DMS153 treated with DMSO at 0.1 percent for 48 hours (cell line): ENCODE measurements around the gene DYNC1I1.

Source experiments
- DNase-seq: peaks from one replicate; lab custom pipeline; 2025; ENCODE audit not compliant: unreplicated experiment; lab: John Stamatoyannopoulos, UW

The DYNC1I1 gene

DNA sequence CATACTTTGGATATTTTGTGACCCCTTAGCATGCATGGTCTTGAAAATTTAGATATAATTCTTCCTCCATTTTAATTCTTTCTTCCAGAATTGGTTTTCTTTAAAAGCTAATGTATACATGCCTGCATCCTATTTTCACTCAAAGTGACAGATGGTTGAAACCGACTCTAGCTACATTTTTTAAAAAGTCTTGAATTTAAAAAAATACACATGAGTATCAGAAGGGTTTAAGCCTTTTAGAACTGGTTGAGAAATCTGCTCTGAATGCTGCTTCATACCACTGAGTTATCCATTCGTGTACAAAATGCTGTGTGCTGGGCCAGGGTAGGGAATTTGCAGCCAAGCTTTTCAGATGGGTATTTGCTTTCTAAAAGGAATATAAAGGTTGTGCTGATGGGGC lies 16.5 kb downstream of the DYNC1I1 start:
- no peak for DNase-seq

DNA sequence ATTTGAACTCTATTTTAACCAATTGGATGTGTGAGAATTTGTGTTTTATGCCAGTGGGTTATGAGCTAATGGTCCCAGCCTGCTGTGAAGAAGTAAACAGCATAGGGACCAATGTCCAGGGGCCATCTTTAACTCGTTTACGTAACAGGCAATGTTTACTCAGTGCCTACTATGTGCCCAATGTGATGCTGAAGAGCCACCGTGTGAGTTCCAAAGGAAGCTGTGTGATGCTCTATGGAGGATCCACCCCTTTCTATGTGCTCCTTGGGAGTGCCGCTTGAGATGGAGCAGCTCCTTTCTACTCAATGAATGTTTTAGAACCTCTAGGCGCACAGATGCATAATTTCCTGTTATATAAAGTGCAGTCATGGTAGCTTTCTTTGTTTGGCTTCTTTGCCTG lies 21.3 kb downstream of the DYNC1I1 start:
- DNase-seq, result no peak

DNA sequence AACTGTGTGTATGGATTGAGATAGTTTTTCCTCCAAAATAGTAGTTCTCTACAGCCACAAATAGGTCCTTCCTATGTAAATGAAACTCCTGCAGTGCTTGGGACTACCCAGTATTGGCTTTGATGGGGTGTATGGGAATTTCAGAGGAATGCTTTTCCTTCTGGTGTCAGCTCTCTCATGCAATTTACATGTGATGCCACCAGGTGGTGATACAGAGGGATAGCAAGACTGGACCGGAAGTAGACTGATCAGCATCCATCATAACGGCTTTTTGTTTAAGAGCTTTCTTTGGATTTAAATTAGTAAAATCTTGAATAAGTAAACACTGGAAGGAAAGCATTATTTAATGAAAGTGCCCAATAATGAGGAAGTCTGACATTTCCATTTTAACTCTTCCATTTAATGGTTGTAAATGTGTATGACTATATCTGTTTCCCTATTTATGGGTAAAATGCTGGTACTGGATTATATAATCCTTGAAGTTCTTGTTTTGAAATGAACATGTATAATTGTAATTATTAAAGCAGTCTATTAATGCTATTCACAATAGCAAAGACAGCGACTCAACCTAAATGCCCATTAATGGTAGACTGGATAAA lies 22.7 kb downstream of the DYNC1I1 start:
- peak; percentile 8 for DNase-seq

DNA sequence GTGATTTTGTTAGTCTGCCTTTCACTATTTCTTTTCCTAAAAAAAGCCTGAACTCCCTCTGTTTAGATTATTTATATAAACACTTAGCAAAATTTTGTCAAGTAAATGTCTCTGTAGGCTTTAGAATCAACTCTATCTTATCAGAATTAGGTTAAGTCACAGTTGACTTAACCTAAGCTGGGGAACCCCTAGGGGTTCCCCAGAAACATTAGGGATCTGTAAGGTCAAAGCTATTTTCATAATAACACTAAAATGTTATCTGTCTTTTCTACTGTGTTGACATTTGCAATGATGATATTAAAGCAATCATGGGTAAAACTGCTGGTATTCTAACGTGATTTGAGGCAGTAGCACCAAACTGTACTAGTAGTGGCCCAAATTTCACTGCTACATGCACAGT lies 24.3 kb downstream of the DYNC1I1 start:
- DNase-seq, result no peak

DNA sequence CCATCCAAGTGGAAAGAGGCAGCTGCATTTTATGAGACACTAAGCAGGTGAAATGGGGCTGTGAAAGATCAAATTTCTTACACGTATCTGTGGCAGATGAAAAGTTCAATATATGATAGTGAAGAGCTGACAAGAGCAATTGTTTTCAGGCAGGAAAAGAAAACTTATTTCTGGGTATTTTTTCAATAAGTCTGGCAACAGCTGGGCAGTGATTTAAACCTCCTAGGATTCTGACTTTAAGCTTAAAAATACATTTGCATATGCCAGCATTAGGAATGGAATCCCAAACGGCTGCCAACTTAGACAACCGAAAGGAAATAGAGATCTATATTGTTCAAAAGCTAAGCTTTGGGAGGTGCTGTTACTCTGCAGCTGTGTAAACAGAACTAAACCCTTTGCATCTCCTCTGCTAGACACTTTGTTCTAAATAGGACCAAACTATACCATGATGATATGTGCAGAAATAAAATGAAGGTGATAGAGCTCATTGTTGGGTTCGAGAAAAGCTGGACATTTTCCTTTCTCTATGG lies 26.1 kb downstream of the DYNC1I1 start:
- DNase-seq, result peak; percentile 84

DNA sequence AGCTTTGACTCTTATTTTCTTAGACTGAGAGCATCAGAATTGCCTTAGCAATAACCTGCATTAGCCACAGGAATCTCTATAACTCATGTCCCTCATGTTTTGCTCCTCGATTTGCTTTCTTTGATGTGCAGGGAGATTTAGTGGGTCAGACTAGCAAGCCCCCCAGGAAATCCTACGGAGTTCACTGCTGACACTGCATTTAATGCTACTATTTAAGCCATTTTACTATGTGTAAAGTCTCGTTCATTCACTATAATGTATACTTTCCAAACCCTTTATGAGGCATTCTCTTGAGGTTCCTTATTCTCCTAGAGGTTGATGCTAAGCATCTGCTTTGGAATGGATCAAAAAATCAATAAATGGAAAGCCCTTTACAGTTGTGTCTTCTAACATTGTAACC lies 28.4 kb downstream of the DYNC1I1 start:
- DNase-seq, result no peak

DNA sequence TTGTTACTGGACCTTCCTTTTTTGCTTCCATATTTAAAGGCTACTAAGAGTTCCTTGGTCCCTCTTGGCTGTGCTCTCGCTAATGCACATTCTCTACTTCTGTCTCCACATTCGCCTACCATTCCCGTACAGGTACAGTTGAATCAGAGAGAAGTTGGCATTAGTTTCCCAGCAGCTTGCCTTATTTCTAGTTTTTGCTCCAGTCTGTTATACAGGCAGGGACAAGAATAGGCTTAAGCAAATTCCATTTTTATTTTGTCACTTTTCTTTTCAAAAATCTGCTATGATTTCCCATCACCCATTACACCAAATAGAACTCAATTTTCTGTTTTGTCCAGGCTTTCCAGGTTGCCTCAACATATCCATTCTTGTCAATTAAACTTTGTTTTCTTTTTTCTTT lies 29.9 kb downstream of the DYNC1I1 start:
- DNase-seq, result no peak

DNA sequence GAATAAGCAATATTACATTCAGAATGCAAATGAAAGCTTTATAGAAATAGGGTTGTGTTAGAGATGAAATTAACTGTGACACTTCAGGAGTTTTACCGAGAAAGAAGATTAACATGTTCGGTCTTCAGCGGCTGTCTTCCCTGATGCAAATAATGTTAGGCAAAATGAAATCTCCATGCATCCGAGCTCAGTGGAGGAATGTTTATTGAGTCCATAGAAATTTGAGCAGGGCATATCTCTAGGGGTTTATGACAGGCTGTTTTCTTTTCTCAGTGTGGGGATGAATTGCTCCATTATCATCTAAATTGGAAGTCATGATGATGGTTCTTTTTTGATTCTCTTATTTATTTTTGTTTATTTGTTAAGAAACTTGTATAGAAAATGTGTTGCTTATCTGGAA lies 31.7 kb downstream of the DYNC1I1 start:
- no peak for DNase-seq

DNA sequence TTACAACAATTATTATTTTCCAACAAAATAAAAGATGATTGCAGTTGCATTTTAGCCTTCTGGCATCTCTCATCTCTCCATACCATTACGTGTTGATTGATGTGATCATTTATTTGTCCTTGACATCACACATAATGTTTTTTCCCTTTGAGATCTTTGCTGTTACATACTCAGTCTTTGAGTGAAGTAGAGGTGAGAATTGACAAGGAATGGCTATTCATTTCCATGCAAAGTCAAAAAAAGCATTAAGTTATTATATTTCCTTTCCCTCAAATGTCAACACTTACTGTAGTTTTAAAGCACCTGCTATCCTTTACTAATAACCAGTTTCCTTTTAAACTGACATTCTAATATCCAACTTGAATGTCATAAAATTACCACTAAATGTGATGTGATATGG lies 33.6 kb downstream of the DYNC1I1 start:
- no peak for DNase-seq

DNA sequence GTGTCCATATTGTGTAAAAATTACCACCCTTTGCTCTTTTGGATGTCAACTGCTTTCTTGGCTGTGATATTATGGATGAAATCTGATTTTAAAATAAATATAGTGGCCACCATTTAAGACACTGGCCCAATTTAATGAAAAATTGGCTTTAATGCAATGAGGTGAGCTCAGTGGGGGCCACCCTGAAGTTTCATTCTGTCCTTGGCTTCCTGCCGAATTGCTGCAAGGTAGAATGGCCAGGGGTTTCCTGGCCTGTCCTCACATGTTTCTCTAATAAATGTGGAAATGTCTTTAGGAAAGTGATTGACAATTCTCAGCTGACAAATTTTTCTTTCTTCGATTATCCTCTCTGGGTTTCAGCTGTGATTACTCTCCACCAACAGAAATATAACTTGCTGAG lies 36.0 kb downstream of the DYNC1I1 start:
- DNase-seq, result no peak

DNA sequence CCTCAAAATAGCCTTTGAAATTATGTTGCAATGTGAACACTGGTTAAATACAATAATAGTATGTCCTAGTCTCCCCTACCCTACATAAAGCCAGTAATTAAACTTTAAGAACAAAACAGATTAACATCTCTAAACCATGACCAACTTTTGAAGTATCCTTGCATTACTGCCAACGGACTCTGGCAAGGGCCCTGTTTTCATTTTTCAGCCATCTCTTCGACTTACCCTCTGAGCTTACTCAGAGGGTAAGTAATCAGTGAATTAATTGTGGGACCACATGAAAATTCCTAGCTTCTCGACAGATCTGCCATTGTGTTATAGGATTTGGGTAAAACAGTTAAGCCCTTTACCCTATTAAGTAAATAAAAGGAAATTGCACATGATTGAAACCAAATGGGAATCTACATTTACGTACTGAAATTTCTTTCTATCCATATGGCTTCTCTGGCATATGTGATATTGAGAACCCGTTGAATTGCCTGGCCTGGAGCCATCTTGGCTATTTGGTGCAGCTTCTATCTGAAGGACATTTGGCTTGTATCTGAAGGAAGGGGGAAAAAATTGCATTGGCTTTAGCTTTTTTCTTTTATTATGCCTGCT lies 39.6 kb downstream of the DYNC1I1 start:
- no peak for DNase-seq

DNA sequence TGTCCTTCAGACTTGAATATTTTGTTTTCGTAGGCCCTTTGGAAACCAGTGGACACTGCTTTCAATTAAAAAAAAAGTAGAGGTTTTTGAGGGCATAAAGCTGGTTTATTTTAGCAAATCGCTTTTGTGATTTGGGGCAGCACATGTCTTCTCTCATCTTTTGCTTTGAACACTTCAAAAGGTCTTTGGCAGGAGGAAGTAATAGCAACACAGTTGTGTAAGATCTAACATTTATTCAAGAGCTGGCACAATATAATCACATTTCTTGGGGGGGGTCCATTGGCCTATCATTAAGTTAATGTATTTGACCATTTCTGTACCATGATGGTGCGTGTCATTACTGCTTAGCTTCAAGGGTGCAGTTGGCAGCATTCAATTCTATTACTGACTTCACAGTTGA lies 42.4 kb downstream of the DYNC1I1 start:
- DNase-seq, result no peak

DNA sequence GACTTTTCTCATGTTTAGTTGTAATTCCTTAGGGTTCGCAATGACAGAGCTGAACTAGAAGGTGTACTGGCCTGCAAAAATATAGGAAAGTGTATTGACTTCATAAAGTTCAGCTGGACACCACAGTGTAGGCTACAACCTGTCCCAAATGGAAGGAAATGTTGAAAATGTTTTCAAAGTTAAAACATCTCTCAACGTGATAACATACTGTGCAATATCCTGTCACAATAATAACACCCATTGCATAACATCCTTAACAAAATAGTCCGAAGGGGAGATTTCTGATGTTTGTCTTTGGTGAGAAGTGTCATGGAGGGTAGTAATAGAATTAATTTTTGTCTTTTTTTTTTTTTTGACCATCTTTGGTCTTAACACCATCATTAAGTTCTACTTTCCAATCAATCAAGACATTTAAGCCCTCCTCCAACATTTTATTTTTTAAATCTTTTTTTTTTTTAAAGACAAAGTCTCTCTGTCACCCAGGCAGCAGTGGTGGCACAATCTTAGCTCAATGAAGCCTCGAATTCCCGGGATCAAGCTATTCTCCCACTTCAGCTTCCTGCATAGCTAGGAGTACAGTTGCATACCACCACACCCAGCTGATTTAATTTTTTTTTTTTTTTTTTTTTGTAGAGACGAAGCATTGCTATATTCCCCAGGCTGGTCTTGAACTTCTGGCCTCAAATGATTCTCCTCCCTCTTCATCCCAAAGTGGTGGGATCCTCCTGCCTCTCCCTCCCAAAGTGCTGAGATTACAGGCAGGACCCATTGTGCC lies 45.7 kb downstream of the DYNC1I1 start:
- DNase-seq, result no peak

DNA sequence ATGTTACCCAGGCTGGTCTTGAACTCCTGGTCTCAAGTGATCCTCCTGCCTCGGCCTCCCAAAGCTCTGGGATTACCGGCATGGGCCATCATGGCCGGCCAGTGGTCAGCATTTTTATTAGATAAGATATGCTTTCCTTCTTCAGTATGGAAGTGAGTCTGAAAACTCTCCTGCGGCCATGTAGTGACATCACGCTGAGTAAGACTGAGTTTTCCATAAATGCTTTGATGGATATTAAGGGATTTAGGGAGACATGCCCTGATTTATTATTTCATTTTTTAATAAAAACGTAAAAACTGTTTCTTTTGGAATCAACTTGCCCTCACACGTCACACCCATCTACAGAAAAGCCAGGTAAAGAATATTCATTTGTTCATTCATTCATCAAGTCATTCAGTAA lies 48.4 kb downstream of the DYNC1I1 start:
- DNase-seq, result no peak

DNA sequence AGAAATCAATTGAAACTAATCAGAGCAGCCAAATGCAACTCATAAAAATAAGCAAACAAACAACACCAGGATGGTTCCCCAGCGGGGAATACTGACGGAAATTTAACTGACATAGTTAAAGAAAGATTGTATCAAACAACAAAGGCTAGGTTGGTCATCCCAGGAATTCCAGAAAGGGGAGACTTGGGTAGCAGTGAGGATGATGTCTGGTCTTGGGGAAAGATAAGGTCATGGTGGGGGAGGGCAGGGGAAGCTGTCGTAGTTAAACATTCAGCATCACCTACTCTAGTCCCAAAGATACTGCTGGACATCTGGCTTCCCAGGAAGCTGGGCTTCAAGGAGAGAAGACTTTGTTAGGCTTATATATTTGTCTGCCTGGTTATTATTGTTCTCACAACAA lies 50.4 kb downstream of the DYNC1I1 start:
- DNase-seq, result no peak

DNA sequence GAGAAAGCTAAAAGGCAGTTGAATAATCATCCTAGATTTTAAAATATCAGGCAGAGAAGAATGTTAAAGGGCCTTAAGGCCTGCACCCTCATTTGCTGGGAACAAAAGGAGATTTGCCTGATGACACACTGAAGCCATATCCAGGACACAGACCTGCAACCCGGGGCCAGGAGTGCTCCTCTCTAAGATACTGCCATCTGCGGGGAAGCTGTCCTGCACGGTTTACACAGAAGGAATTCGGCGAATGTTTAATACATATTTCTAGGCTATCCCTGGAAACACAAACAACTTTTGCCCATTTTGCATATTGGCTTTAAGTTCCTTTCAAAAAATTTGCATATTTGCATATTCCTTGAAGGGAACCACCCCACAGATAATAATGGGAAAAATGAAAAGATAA lies 52.3 kb downstream of the DYNC1I1 start:
- DNase-seq, result no peak

DNA sequence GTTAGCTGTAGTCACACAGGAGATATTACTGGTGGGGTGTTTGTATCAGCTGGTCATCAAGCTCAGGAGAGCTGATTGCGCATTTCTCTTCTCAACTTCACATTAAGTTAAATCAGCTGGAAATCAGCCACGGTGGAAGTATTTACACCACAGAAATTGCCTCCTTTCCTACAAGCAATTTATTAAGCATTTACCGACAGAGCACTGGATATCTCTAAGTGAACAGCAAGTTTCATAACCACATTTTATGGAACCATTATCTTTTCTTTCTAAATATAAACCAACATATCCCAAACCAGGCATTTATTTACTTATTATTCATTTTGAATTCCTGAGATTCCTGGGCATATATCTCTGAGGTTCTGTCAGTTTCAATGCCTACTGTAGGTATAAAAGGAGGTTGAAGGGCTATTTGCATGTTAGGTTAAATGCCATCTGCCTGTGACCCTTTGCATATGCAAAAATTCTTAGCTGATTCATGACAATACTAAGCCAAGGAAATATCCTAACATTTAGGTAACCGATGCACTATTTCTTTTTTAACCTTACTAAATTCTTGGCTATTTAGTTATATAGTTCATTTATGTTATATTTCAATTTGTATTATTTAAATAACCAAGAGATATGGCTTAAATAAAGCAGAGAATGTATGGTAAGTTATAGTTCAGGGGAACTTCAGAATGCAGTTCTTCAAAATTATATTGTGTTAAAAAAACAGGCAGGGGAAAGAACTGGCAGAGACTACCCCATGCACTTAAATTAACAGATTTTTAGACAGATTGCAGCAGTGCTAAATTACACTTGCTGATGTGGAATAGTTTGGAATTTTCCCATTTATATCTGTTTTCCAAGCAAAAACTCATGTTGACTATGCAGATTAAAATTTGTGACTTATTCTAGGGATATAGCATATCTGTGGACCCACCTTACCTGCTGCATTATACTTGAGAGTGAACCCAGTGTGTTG lies 56.8 kb downstream of the DYNC1I1 start:
- no peak for DNase-seq

DNA sequence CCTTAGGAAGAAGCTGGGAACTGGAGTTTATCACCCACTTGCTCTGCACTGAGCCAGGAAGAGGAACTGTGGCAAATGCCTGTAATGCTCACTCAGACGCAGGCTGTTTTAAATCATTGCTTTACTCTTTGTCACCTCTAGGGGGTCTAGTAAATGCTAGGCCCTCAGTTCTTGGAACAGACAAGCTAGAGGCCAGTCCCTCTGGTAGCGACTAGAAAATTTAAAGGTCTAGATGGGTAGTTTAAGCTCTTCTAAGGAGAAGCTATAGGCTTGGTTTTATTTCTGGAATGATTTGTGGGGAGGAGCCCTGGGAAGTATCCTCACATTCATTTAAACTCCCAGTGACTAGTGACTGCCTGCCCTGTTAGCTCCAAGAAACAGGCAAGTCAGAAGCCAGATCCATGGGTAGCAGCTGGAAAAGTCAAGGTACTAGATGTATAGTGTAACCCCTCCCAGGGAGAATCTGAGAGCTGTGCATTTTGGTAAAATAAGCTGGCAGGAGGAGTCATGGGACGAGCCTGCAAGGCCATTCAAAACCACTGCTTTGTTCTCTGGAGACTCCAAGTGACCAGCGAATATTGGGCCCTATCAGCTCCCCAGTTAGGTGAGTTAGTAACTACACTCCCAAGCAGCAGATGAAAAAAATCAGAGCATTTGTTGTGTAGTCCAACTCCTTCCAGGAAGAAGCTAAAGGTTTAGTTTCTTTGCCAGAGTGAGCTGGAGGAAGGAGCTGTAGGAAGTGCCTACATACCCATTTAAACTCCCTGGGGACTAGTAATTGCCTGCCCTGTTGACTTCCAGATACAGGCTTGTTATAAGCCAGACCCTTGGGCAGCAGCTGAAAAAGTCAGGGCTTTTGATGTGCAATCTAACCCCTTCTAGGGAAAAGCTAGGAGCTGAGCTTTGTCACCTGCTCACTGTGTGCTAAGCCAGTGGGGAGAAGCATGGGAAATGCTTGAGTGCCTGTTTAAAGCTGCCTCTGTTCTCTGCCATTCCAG lies 68.9 kb downstream of the DYNC1I1 start:
- DNase-seq, result peak; percentile 19

DNA sequence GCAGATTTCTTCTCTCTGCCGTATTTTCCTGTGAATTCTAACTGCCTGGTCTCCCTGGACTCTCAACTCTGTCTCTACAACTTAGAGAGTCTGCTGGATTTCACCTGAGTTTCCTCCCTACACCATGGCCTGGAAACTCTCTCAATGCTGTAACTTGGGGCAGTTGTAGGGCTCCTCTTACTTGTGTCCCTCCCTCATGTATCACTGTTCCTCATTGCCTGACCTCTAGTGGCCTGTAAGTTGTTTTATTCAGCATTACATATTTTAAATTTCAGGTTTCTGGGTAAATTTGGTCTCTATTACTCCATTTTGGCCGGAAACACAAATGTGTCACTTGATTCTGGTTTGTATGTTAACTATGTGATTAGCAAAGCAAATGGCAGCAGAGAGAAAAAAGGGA lies 70.9 kb downstream of the DYNC1I1 start:
- no peak for DNase-seq

DNA sequence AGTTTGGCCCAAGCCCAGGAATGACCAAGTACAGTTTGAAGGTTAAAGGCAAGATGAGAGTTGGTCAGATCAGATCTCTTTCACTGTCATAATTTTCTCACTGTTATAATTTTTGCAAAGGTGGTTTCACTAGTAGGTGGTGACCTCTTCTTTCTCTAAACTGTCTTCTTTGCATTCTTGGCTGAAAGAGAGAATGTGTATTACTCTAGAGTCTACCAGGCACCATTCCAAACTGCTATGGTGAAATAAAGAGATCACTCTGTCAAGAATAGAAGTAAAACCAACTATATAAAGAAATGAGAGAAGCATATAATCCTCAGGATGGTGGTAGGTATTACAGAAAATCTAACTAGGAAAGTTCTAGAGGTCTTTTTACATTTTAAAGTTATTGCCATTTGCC lies 72.7 kb downstream of the DYNC1I1 start:
- DNase-seq, result no peak
